HG02852 (cell line): ENCODE data around the gene ARMC6.

ENCODE experiments used
- ATAC-seq: cut with Tn5 transposase; IDR thresholded peaks from one replicate; pipeline ENCODE4 v1.9.1; 2021; ENCODE audit warnings: mild to moderate bottlenecking, moderate library complexity; ENCODE audit not compliant: unreplicated experiment

The ARMC6 gene

GRCh38 chr19:19054315-19054938, 21.0 kb downstream of the ARMC6 start:
- ATAC-seq: no peak

- no peak for ATAC-seq
These were observed 21.6 kb downstream of the ARMC6 start for GRCh38 chr19:19054939-19055440.

GRCh38 chr19:19055701-19056100, 22.3 kb downstream of the ARMC6 start:
- no peak for ATAC-seq

- no peak for ATAC-seq
These were observed 23.4 kb downstream of the ARMC6 start for GRCh38 chr19:19056636-19057275.

- no peak for ATAC-seq
These were observed 23.9 kb downstream of the ARMC6 start for GRCh38 chr19:19057317-19057716.

- ATAC-seq: no peak
These were observed 24.3 kb downstream of the ARMC6 start for GRCh38 chr19:19057720-19058119.

- no peak for ATAC-seq
These were observed 25.8 kb downstream of the ARMC6 start for GRCh38 chr19:19059018-19059836.

GRCh38 chr19:19059837-19060611, 26.6 kb downstream of the ARMC6 start:
- ATAC-seq: no peak

- ATAC-seq: no peak
These were observed 28.1 kb downstream of the ARMC6 start for GRCh38 chr19:19061506-19061905.

GRCh38 chr19:19062454-19063182, 29.2 kb downstream of the ARMC6 start:
- no peak for ATAC-seq

- ATAC-seq: peak; percentile 90
These were observed 30.0 kb downstream of the ARMC6 start, which contains the start of gene SLC25A42 for GRCh38 chr19:19063183-19064097. TSS of gene SLC25A42 (plus strand) at chr19:19063994. CDS start at chr19:19096125, 32,131 bp downstream.

GRCh38 chr19:19064098-19064722, 30.8 kb downstream of the ARMC6 start:
- ATAC-seq: no peak

GRCh38 chr19:19064811-19065745, 31.7 kb downstream of the ARMC6 start:
- ATAC-seq: no peak

GRCh38 chr19:19067276-19068072, 34.1 kb downstream of the ARMC6 start:
- ATAC-seq: no peak

GRCh38 chr19:19068659-19069654, 35.6 kb downstream of the ARMC6 start:
- no peak for ATAC-seq

GRCh38 chr19:19071897-19072296, 38.5 kb downstream of the ARMC6 start:
- ATAC-seq: no peak
